Measurements from ENCODE around the gene DIS3L2.

Gene DIS3L2

DNA sequence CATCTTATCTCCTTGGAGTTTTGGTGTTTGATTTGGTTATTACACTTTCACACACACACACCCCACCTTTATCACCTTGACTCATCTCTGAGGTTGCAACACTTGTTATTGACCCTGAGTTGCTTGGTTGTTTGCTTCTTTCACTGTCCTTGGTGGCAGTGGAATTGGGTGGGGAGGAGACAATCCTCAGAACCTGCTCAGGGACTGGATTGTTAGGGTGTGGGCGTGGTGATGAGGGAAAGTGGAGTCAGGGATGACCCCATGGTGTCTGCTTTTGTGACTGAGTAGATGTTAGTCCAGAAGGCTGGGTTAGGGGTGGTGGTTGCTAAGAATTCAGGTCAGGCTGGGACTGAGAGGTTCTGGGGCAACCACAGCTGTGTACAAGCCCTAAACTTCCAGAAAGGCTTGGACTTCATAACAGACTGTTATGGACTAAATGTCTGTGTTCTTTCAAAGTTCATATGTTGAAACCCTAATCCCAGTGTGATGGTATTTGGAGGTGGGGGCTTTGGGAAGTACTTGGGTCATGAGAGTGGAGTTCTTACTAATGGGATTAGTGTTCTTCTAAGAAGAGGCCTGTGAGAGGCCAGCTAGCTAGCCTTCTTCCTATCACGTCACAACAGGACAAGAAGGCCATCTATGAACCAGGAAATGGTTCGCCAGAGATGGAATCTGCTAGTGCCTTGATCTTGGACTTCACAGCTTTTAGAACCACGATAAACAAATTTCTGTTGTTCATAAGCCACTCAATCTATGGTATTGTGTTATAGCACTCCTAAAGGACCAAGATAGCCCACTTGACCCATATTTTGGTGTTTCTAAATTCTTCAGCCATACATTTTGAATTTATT, 3.4 kb upstream of the DIS3L2 start:
- DNase-seq, result no peak

DNA sequence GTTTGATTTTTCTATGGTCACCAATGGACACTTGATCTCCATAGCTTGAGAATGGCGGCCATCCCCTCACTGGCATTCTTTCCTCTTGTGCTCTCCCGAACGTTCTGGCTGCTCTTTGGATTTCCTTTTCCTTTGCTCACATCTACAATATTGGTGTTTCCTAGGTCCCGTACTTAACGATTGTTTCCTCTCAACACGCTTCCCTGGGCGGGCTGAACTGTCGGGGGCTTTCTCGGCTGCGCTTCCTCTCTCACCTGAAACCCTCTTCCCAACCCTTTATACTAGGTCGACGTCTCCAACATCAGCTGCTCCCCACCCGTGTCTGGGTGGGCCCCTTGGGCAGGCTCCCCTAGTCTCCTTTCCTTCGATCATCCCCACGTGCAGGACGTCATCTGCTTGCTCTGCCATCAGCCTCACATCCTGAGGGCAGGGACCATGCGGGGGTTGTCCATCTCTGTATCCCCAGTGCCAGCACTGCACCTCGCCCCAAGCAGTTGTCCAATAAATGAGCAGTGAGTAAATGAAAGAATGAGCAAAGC, 634 bp upstream of the DIS3L2 start:
- DNase-seq, result no peak

DNA sequence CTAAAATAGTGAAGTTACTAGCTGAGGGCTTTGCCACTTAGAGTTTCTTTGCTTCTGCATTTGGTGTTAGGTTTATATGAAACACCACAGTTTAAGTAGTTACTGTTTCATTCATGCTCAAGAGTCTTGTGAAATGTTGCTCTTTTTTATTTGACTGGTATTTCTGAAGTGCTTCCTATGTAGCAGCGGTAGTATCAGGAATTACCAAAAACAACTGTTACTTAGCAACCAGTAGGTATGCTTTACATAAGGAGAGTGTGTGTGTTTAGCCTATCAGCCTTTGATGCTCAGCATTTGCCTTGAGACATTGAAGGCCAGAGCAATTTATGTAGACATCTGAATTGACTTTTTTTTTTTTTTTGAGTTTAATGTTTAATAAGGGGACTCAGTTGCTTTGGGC, 3.6 kb downstream of the DIS3L2 start:
- DNase-seq, result no peak

DNA sequence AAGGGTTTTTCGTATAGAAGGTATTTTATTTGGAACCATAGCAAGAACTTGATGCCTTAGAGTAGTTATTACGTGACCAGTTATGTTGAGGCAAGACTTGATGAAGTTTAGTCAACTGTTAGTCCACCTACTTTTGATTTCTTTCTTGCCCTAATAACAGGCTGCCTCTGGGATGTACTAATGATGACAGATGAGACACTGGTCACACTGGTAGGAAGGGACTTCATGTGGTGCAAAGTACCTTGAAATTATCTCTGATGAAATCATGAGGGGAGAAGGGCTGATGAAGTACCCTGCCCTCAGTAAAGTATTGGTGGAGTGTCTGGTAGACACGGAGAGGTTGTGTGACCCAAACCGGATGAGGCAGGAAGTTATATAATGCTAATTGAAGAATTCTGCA, 5.4 kb downstream of the DIS3L2 start:
- no peak for DNase-seq

DNA sequence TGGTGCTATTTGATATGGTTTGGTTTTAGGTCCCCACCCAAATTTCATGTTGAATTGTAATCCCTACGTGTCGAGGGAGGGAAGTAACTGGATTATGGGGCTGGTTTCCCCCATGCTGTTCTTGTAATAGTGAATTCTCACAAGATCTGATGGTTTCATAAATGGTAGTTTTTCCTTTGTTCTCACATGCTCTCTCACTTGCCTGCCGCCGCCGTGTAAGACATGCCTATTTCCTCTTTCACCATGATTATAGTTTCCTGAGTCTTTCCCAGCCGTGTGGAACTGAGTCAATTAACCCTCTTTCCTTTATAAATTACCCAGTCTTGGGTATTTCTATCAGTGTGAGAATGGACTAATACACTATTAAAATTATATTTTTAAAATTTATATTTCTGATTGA, 7.3 kb downstream of the DIS3L2 start:
- DNase-seq, result no peak

DNA sequence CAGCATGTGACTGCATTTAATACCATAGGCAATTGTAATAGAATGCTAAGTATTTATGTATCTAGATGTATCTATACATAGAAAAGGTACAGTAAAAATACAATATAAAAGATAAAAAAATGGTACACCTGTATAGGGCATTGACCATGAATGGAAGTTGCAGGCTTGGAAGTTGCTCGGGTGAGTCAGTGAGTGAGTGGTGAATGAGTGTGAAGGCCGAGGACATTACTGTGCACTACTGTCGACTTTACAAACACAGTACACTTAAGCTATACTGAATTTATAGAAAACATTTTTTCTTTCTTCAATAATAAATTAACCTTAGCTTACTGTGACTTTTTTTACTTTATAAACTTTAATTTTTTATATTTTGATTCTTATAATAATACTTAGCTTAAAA, 8.9 kb downstream of the DIS3L2 start:
- no peak for DNase-seq

DNA sequence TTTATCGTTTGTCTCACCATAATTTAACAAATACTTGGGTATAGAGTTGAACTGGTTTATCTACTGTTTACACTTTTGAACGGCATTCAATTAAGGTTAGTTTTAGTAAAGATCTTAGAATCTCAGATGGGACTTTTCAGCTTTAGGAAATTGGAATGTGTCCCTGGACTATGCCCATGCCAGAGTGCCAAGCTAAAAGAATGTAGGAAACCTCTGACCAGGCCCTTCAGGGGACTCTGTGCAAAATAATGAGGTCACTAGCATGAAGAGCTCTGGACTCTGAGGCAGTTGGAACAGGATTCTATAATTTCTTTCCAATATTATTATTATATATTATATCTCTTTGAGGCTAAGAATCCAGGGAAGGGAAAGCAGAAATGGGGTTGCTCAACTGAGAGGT, 13.5 kb downstream of the DIS3L2 start:
- DNase-seq, result no peak

DNA sequence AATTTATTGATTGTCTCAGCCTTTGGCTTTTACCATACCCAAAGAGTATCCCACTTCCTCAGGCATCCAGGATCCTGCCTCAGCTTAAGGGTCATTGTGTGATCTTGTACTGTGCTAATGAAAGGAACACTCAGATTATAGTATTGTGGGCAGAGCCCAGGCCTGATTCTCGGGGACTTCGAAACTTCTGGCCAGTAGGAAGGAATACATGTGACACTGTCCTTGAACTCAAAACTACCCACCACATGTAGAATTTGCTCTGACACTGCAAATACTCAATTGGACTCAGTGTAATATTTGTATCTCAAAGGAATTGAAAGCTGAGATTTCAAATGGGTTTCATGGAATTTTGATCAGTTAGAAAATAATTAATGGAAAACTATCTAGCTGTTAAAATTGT, 15.9 kb downstream of the DIS3L2 start:
- no peak for DNase-seq

DNA sequence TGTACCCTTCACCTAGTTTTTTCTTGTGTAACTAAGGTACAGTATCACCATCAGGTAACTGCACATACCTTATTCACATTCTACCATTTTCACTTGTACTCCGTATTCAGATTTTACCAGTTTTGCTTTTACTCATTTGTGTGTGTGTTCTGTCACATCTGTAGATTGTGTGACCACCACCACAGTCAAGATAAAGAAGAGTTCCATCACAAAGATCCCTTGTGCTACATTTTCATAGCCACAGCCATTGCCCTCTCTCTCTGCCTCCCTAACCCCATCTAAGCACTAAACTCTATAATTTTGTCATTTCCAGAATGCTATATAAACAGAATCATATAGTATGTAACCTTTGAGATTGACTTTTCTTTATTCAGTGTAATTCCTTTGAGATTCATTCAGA, 23.5 kb downstream of the DIS3L2 start:
- no peak for DNase-seq

DNA sequence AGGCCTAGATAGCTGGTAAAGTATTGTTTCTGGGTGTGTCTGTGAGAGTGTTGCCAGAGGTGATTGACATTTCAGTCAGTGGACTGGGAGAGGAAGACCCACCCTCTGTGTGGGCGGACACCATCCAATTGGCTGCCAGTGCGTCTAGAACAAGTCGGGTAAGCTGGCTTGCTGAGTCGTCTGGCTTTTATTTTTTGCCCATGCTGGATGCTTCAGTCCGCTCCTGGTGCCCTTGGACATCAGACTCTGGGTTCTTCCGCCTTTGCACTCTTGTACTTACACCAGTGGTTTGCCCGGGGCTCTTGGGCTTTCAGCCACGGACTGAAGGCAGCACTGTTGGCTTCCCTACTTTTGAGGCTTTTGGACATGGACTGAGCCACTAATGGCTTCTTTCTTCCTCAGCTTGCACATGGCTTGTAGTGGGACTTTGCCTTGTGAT, 24.3 kb downstream of the DIS3L2 start:
- no peak for DNase-seq

DNA sequence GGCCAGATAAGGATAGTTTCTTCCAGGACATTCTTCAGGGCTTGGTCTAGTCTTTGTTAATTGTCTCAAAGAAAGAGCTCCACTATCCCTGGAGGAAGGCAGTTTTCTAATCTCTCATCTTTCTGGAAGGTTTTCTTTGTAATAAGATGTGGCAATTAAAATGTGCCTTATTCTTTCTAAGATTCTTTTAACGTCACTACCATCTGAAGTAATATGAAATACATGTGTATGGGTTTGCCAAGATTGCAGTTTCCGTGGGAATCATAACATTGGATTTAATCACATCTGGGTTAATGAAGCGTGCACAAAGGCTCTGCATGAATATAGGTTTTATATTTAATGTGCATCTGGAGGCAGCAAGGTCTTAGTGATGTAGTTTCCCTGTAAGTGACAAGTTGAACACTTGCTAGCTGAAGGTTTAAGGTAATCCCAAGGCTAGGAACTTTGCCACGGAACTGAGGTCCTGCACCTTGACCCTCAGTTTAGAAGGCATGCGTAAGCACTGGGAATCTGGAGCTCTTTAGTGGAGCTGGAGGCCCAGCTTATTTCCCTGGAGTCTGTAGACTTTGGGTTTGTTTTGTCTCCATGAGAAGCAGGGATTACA, 25.7 kb downstream of the DIS3L2 start:
- peak; percentile 8 for DNase-seq

DNA sequence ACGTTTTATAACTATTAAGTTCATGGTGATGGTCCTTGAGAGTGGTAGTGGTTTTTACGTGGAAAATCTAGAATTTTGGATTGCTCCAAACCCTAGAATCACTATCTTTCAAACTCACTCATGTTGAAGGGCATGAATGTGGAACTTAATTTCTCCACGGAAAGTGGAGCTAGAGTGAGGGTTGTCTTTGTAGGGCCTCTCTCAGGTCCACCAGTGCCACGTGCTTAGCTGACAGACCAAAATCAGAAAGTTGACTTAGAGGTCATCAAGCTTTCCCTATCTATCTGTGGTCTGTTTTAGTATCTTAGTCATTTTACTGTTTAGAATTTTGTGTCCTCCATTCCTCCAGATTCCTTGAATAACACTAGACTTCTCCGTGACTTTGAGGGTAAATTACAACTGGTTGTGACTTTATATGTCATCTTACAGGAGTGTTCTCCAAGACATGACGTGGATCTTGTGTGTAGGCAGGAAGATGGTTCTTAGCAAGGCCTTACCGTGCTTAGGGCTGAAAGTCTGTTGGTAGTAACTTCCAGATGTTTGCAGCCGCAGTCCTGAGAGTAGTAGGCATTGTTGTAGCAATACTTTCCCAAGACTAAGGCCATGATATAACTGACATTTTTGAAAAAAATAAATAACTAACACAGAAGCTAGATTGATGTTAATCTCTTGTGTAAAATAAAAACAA, 26.8 kb downstream of the DIS3L2 start:
- DNase-seq, result no peak

DNA sequence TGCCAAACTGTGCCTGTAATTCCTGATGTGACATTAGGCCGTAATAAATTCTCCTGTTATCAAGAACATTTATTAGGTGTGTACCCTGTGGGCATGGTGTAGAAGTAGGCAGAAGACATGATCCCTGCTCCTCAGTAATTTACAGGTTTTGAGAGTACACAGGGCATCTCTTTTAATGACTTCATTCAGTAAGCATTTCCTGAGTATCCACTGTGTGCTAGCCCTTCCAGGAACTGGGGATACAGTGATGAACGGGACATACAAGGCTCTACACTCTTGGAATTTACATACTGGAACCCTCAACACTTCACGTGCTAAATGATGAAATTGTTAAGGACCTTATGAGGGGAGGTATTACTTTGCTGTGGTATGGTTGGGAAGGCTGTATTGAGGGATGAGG, 30.2 kb downstream of the DIS3L2 start:
- peak; percentile 25 for DNase-seq

DNA sequence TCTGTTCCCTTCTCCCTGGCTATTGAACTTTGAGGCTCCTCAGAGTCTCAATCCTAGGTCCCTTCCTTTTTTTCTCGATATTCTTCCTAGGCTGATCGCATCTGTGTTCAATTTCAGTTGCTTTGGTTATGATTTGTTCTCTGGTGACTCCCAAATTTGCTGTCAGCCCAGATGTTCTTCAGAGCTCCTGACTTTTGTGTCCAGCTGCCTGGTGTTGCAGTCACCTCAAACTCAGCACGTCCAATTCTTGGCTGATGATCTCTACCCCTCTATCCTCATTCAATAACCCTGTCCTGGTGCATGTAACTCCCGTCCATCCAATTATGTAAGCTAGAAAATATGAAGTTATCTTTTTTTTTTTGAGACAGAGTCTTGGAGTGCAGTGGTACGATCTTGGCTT, 31.4 kb downstream of the DIS3L2 start:
- no peak for DNase-seq

DNA sequence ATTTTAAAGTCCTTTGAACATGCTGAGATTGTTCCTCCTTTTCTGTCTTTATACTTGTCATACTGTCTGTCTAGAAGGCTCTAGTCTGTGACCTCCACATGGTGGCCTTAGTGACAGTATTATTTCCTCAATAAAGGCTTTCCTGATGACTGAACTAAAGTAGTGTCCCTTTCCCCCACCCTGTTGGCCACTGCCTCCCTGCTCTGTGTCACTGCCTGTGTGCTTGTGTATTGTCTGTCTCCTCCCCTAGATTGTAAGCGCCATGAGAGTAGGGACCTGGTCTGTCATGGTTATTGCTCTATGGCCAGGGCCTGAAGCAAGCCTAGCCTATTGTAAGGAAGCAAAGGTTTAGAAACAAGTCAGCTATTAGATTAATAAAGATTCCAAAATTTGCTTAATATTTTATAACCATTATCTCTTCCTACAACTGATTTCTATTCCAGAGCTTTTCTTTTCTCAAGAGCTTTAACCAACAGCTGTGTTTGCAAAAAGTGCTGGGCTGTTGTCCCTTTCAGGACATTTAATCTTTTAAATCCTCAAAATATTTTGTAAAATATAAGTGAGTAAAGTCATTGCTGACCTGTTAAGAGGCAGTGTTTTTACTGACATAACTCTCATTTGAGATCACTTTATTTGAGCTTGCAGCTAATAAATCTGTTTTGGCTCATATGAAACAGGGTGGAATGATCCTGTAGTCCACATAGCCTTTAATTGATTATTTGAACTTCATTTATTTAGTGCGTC, 35.5 kb downstream of the DIS3L2 start:
- DNase-seq, result no peak

DNA sequence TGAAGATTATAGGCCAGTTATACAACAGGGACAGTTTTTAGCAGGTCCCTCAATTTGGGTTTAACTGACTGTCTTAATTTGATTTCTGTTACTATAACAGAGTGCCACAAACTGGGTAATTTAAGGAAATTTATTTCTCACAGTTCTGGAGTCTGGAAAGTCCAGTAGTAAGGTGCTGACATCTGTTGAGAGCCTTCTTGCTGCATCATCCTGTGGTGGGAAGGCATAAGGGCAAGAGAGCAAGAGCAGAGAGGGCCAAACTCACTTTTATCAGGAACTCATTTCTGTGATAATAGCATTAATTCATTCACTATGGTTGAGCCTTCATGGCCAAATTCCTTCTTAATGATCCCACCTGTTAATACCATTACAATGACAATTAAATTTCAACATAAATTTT, 36.5 kb downstream of the DIS3L2 start:
- no peak for DNase-seq

DNA sequence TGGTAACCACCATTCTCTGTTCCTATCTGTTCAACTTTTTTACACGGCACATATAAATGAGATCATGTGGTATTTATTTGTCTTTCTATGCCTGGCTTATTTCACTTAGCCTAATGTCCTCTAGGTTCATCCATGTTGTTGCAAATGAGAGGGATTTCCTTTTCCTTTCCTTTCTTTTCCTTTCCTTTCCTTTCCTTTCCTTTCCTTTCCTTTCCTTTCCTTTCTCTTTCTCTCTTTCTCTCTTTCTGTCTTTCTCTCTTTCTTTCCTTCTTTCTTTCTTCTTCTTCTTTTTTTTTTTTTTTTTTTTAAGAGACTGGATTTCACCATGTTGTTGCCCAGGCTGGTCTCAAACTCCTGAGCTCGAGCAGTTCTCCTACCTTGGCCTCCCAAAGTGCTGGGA, 38.9 kb downstream of the DIS3L2 start:
- DNase-seq, result no peak

DNA sequence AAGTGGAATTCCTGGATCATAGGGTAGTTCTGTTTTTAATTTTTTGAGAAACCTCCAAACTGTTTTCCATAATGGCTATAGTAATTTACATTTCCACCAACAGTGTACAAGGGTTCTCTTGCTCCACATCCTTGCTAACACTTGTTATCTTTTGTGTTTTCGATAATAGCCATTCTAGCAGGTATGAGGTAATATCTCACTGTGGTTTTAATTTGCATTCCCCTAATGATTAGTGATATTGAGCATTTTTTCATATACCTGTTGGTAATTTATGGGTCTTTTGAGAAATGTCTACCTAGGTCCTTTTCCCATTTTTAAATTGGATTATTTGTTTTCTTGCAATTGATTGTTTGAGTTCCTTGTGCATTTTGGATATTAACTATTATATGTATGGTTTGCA, 39.6 kb downstream of the DIS3L2 start:
- DNase-seq, result no peak

DNA sequence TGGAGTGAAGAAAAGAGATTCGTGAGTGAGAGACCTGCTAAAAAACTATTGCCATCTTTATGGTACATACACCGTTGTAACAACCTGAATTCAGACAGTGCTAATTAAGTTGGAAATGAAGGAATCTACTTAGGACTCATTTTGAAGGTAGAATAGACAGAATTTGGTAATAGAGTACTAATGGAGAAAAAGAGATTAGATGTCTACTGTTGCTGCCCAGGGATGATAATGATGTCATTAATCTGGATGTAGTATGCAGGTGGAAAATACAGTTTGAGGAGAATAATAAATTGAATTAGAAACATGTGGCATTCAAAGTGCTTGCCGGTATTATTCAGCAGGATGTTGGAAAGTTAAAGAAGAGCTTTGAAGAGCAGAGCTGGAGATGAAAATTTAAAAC, 44.7 kb downstream of the DIS3L2 start:
- no peak for DNase-seq

DNA sequence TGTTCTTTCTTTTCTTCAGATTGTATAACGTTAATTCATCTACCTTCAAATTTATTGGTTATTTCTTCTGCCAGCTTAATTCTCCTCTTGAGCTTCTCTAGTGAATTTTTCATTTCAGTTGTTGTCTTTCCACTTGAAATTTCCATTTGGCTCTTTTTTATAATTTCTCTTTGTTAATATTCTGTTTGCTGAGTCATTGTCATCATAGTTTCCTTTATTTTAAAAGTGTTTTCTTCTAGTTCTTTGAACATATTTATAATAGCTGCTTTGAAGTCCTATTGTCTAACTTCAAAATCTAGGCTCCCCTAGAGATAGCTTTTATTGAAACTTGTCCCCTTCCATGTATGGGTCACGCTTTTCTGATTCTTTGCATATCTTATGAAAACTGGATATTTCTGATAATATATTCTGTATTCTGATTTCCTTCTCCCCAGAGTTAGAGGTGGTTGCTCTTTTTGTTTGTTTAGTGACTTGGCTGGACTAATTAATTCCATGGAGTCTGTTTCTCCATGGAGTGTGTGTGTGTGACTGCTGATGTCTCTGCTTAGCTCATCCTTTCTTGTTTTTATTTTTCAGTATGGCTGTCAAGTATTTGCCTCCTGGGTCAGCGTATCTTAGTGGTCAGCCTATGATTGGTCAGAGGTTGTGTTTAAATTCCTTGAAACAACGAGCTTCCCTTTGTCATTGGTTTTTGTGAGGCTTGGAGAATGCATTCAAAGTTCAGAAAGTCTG, 47.6 kb downstream of the DIS3L2 start:
- peak; percentile 39 for DNase-seq

DNA sequence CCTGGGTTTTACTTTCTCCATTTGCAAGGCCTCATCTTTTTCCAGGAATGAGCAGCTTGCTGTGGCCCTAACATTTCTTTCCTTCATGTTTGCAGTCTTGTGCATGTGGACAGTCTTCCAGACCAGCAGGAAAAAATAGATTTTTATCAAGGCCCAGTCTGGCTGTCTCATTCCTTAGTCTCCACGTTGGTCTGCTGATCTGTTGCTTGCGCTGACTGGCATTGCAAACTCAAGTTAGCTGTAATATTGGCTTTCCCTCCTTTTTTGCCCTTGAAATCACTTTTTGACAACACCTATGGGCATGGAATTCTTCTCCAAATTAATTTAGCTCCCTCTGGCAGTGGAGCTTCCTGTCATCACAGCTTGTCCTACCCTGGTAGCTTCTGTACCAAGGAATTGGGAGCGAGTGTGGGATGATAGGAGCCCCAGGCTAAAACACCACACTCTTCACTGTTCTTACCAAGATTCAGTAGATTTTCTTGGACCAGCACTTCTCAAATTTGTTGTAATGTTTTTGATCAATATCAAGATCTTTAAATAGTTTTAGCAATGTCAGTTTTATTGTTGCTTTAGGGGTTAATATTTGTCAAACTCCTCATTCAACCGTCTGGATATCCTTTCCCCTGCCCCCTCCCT, 48.2 kb downstream of the DIS3L2 start:
- no peak for DNase-seq
